ENCODE results near the gene TASP1. TPM values are rescaled to one million over a fixed set of nuclear protein-coding genes. Genes with fewer than 3 reads are reported as not detected.

The TASP1 gene
- total RNA-seq, 4 donors from 2014 or later, result 7.7 to 20.0 (median 8.7) TPM

DNA sequence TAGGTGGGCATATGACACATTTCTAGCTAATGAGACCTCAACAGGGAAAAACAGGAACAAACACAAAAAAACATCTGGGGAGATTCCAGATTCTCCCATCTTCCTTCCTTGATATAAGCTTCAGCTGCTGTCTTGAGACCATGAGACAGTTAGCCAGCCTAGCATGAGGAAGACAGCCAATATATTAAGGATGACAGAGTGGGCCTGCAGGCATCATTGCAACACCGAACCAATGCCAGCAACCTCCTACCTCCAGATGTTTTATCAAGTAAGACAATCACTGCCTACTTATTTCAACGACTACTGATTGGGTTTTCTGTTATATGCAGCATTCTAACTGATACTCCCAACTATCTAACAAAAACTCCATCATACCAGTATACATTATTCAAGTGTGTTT, 298.6 kb downstream of the TASP1 start:
- no peak for DNase-seq
- WGBS, 2 donors, result 21 to 47% methylated on average over 2 of the region's 2 CpGs
- TF ChIP-seq POLR2A (IDR thresholded peaks at IDR 0.05), result no peak
- TF ChIP-seq, protein P1, sequence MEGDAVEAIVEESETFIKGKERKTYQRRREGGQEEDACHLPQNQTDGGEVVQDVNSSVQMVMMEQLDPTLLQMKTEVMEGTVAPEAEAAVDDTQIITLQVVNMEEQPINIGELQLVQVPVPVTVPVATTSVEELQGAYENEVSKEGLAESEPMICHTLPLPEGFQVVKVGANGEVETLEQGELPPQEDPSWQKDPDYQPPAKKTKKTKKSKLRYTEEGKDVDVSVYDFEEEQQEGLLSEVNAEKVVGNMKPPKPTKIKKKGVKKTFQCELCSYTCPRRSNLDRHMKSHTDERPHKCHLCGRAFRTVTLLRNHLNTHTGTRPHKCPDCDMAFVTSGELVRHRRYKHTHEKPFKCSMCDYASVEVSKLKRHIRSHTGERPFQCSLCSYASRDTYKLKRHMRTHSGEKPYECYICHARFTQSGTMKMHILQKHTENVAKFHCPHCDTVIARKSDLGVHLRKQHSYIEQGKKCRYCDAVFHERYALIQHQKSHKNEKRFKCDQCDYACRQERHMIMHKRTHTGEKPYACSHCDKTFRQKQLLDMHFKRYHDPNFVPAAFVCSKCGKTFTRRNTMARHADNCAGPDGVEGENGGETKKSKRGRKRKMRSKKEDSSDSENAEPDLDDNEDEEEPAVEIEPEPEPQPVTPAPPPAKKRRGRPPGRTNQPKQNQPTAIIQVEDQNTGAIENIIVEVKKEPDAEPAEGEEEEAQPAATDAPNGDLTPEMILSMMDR (IDR thresholded peaks at IDR 0.05), result no peak

More for the DNA sequence above, 298.6 kb downstream of the TASP1 start:
- Histone ChIP-seq H3K36me3 (no peaks in the 10 kb centered on the region), H3K27ac (no peak overlapping the region), H3K27me3 (no peaks in the 10 kb centered on the region), H3K4me3 (no peak overlapping the region), H3K9me3 (no peaks in the 10 kb centered on the region), H3K4me1 (no peaks in the 10 kb centered on the region)
- intact Hi-C loops (cut with DNase I), result no loop called here

Other genes starting within 250 kb of the TASP1 start
- gene ESF1, start 146.0 kb upstream of the TASP1 start, total RNA-seq, result 10 to 100 TPM in 3 of 4 donors, 1 to 10 TPM in 1; 4.7 to 21.9 (median 11.2) TPM
- gene NDUFAF5, start 146.1 kb upstream of the TASP1 start, total RNA-seq, result 10 to 100 TPM in 2 of 4 donors, 1 to 10 TPM in 2; 6.6 to 14.5 (median 10.4) TPM